SK-N-SH (cell line): Measurements from ENCODE around the gene PRKG1. TPM values are rescaled to one million over a fixed set of nuclear protein-coding genes. Genes with fewer than 3 reads are reported as not detected.
"Not testable (repeated sequence)": the region's sequence is repeated elsewhere in the genome, so short reads cannot be mapped to it uniquely, and the experiment has no call there.

Experiments
- CTCF ChIA-PET: fragments of 300-600, 350-600 bp; formaldehyde crosslinking; extraction: SDS; loops from one replicate; lab custom pipeline; 2021; lab: Yijun Ruan, JAX
- POLR2A ChIA-PET: fragments of 350-600 bp; sonication (Branson Sonifier 250); formaldehyde crosslinking; extraction: SDS; loops from one replicate; lab custom pipeline; 2020; ENCODE audit warnings: antibody characterized with exemption, inconsistent platforms; lab: Yijun Ruan, JAX
- DNase-seq: peaks from one replicate; pipeline ENCODE4 v3.0.0; 2012
- H2AFZ ChIP-seq: fragments of 200-600 bp; sonication (generic); 2 replicates; pipeline ENCODE4 v1.8.1; 2016; ENCODE audit warnings: antibody characterized with exemption, mild to moderate bottlenecking, low read depth
- H3F3A ChIP-seq: fragments of 200-600 bp; sonication (generic); replicated peaks from 2 replicates; pipeline ENCODE3; 2016; ENCODE audit warnings: antibody characterized with exemption, mild to moderate bottlenecking; ENCODE audit not compliant: insufficient read depth
- H3K27ac ChIP-seq, 2 experiments: fragments of 200-500 bp in 1 of 2; fragments of 200-600 bp in 1 of 2; sonication (Bioruptor generic) in 1 of 2; sonication (generic), shearing (Covaris generic) in 1 of 2; 2 replicates each; pipeline versions ENCODE4 v1.5.1 to v1.6.1; 2014 to 2016; ENCODE audit warnings: low read depth in 2 of 2, inconsistent platforms in 1 of 2, low read length in 1 of 2, mild to moderate bottlenecking in 1 of 2, mixed read lengths in 1 of 2
- H3K27me3 ChIP-seq: fragments of 200-600 bp; sonication (generic), shearing (Covaris generic); 2 replicates; pipeline ENCODE4 v1.6.1; 2016; ENCODE audit warnings: mixed run types; ENCODE audit not compliant: insufficient read depth
- H3K36me3 ChIP-seq, 2 experiments: fragments of 200-500 bp in 1 of 2; fragments of 200-600 bp in 1 of 2; sonication (Bioruptor generic) in 1 of 2; sonication (generic) in 1 of 2; replicated peaks in 1 of 2; 2 replicates each; pipeline versions ENCODE3 to v1.5.1; 2014 to 2016; ENCODE audit warnings: low read length in 1 of 2, mild to moderate bottlenecking in 1 of 2; ENCODE audit not compliant: insufficient read depth in 2 of 2, control insufficient read depth in 1 of 2
- H3K4me1 ChIP-seq, 2 experiments: fragments of 200-500 bp in 1 of 2; fragments of 200-600 bp in 1 of 2; sonication (Bioruptor generic) in 1 of 2; sonication (generic), shearing (Covaris generic) in 1 of 2; 2 replicates each; pipeline versions ENCODE4 v1.5.1 to v1.6.1; 2014 to 2016; ENCODE audit warnings: low read depth in 1 of 2, low read length in 1 of 2, mixed run types in 1 of 2; ENCODE audit not compliant: insufficient read depth in 2 of 2, control insufficient read depth in 1 of 2
- H3K4me2 ChIP-seq: fragments of 200-600 bp; sonication (generic), shearing (Covaris generic); 2 replicates; pipeline ENCODE4 v1.6.1; 2017; ENCODE audit warnings: mixed run types
- H3K4me3 ChIP-seq, 2 experiments: fragments of 200-500 bp in 1 of 2; fragments of 200-600 bp in 1 of 2; sonication (Bioruptor generic) in 1 of 2; sonication (generic), shearing (Covaris generic) in 1 of 2; 2 replicates each; pipeline versions ENCODE4 v1.5.1 to v1.8.1; 2014 to 2016; ENCODE audit warnings: low read depth in 2 of 2, inconsistent platforms in 1 of 2, low read length in 1 of 2, mild to moderate bottlenecking in 1 of 2, mixed read lengths in 1 of 2, moderate library complexity in 1 of 2
- H3K79me2 ChIP-seq: fragments of 200-600 bp; sonication (generic); 2 replicates; pipeline ENCODE4 v1.8.1; 2017; ENCODE audit warnings: mild to moderate bottlenecking; ENCODE audit not compliant: insufficient read depth
- H3K9ac ChIP-seq: fragments of 200-600 bp; sonication (generic); 2 replicates; pipeline ENCODE4 v1.6.1; 2017; ENCODE audit warnings: mixed run types
- H3K9me2 ChIP-seq: fragments of 200-600 bp; sonication (generic); 2 replicates; pipeline ENCODE4 v1.6.1; 2017; ENCODE audit warnings: mixed run types
- H3K9me3 ChIP-seq: fragments of 200-600 bp; sonication (generic); 2 replicates; pipeline ENCODE4 v1.6.1; 2017; ENCODE audit warnings: mixed run types, mild to moderate bottlenecking, moderate library complexity
- H4K20me1 ChIP-seq: fragments of 200-600 bp; sonication (generic); 2 replicates; pipeline ENCODE4 v1.6.1; 2017; ENCODE audit warnings: mild to moderate bottlenecking, mixed run types; ENCODE audit not compliant: insufficient read depth
- CHD2 ChIP-seq: fragments of 150-350 bp; IDR thresholded peaks from 2 replicates; pipeline ENCODE4 v1.6.1; 2018; ENCODE audit warnings: low read length; ENCODE audit not compliant: partially characterized antibody
- EP300 ChIP-seq, 2 experiments: IDR thresholded peaks; 2 replicates each; pipeline versions ENCODE4 v1.4.0 to v1.6.1; 2012; ENCODE audit warnings: borderline replicate concordance in 1 of 2, low read depth in 1 of 2, low read length in 1 of 2
- FOSL2 ChIP-seq: IDR thresholded peaks from 2 replicates; pipeline ENCODE4 v1.4.0; 2012; ENCODE audit warnings: low read depth, mild to moderate bottlenecking, moderate library complexity, borderline replicate concordance
- FOXM1 ChIP-seq: IDR thresholded peaks from 2 replicates; pipeline ENCODE4 v1.4.0; 2012; ENCODE audit warnings: low read depth, mild to moderate bottlenecking
- MEF2A ChIP-seq: IDR thresholded peaks from 2 replicates; pipeline ENCODE4 v1.4.0; 2012; ENCODE audit warnings: low read depth, borderline replicate concordance
- NRF1 ChIP-seq: IDR thresholded peaks from 2 replicates; pipeline ENCODE4 v1.6.1; 2012; ENCODE audit warnings: low read depth, mild to moderate bottlenecking, low read length
- RAD21 ChIP-seq: IDR thresholded peaks from 2 replicates; pipeline ENCODE4 v1.6.1; 2012; ENCODE audit warnings: mild to moderate bottlenecking, low read length
- RFX5 ChIP-seq: IDR thresholded peaks from 2 replicates; pipeline ENCODE4 v1.6.1; 2012; ENCODE audit warnings: mild to moderate bottlenecking, improper control_type of control experiment, low read length
- SIN3A ChIP-seq: IDR thresholded peaks from 2 replicates; pipeline ENCODE4 v1.6.1; 2012; ENCODE audit warnings: low read depth, mild to moderate bottlenecking, low read length, moderate library complexity, borderline replicate concordance
- SMC3 ChIP-seq: IDR thresholded peaks from 2 replicates; pipeline ENCODE4 v1.6.1; 2012; ENCODE audit warnings: low read depth, low read length, improper control_type of control experiment
- TCF12 ChIP-seq: IDR thresholded peaks from 2 replicates; pipeline ENCODE4 v1.4.0; 2012
- WGBS: methylation state at CpG from one replicate; pipeline ENCODE4 v1.1.6; 2017; ENCODE audit warnings: low lambda C conversion rate; 5-methylcytosine and 5-hydroxymethylcytosine counted together
- polyA plus RNA-seq, 3 experiments: library from polyadenylated mRNA; depleted of rRNA; stranded (reverse); fragments of >200 nt; gene quantifications; 2 replicates each; pipeline ENCODE4 v1.2.3, GENCODE V29; 2012
- TF ChIP-seq, protein P1 (sequence below): fragments of 150-350 bp; IDR thresholded peaks from 2 replicates; pipeline ENCODE4 v1.6.1; 2016; ENCODE audit warnings: mild to moderate bottlenecking, low read depth, low read length
- TF ChIP-seq, protein P2 (sequence below): IDR thresholded peaks from 2 replicates; pipeline ENCODE4 v1.6.1; 2012; ENCODE audit warnings: mild to moderate bottlenecking, low read depth, low read length, moderate library complexity
- TF ChIP-seq, protein P3 (sequence below): IDR thresholded peaks from 2 replicates; pipeline ENCODE4 v1.4.0; 2012; ENCODE audit warnings: low read depth, borderline replicate concordance
- TF ChIP-seq, protein P4 (sequence below): IDR thresholded peaks from 2 replicates; pipeline ENCODE4 v1.4.0; 2012; ENCODE audit warnings: low read depth
- TF ChIP-seq, protein P5 (sequence below): IDR thresholded peaks from 2 replicates; pipeline ENCODE4 v1.4.0; 2012; ENCODE audit warnings: low read depth, borderline replicate concordance

Gene PRKG1
- polyA plus RNA-seq, 1 of the 3 experiments (the other 2 are of a cell fraction), result 4.1 TPM

DNA sequence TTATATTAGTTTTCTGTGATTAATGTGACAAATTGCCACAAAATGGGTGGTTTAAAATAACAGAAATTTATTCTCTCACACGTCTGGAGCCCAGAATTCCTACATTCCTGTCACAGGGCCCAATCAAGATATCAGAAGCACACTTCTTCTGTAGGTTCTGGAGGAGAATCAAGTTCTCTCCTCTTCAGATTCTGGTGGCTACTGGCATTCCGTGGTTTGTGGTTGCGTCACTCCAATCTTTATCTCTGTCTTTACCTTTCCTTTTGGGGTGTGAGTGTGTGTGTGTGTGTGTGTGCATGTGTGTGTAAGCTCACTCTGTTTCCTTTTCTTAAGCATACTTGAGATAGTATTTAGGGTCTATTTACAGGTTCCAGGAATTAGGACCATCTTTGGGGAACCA is 1124.3 kb downstream of the PRKG1 start (continued):
- TF ChIP-seq FOXM1, result no peak

DNA sequence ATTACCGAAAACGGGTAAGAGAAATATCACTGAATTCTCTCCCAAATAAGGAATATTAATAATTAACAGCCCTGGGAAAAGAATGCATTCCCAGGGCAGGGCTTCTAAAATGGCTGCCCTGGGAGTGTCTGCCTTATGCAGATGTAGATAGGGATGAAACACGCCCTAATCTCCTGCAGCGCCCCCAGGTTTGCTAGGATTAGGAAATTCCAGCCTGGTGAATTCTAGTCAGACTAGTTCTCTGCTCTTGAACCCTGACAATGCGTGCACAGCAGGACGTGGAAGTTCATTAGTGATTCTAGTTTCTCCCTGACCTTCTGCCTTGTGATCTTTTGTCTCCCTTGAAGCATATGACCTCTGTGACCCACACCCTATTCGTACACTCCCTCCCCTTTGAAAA is 1130.6 kb downstream of the PRKG1 start:
- CTCF ChIA-PET, H3F3A ChIP-seq, H2AFZ ChIP-seq, H3K9ac ChIP-seq, H3K79me2 ChIP-seq, H3K4me3 ChIP-seq, H3K36me3 ChIP-seq, H3K27ac ChIP-seq, POLR2A ChIA-PET, H3K4me1 ChIP-seq, H4K20me1 ChIP-seq, DNase-seq, H3K4me2 ChIP-seq, H3K9me2 ChIP-seq, H3K27me3 ChIP-seq, H3K9me3 ChIP-seq: not testable (repeated sequence)
- 72% methylated on average over 7 of the region's 7 CpGs for WGBS

DNA sequence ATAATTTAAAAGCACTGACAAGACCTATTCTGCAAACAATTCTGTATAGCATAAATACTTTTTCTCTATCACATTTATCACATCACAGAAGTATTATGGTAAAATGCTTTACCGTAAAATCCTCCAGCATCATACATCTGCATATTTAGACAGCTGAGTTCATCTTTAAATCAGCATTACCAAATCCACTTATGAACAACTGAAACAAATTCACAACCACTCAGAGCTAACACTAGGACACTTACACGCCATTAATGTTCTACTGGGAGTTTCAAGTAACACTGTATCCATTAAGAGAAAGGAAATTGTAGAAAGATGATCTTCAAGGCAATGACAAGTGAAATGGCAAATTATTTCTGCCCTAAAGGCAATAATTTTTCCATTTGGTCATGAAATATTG is 1134.1 kb downstream of the PRKG1 start:
- ChIA-PET POLR2A (no interaction called here), CTCF (interaction anchor here (1.1 kb wide), 1 partner anchor 13 kb away, joined by 3 read pairs; no protein-coding TSS in a partner anchor)
- Histone ChIP-seq H3K4me1 (no peaks in the 10 kb centered on the region), H3F3A (no peaks in the 10 kb centered on the region), H3K9ac (no peak overlapping the region), H3K27me3 (no peaks in the 10 kb centered on the region), H3K4me2 (no peak overlapping the region), H3K79me2 (no peaks in the 10 kb centered on the region), H3K9me3 (no peaks in the 10 kb centered on the region), H4K20me1 (no peaks in the 10 kb centered on the region), H2AFZ (no peak overlapping the region), H3K36me3 (no peaks in the 10 kb centered on the region), H3K27ac (no peak overlapping the region), H3K4me3 (no peak overlapping the region), H3K9me2 (no peaks in the 10 kb centered on the region)
- WGBS, result 77% methylated on average over 2 of the region's 2 CpGs
- no peak for TF ChIP-seq FOSL2
- TF ChIP-seq, protein P1, sequence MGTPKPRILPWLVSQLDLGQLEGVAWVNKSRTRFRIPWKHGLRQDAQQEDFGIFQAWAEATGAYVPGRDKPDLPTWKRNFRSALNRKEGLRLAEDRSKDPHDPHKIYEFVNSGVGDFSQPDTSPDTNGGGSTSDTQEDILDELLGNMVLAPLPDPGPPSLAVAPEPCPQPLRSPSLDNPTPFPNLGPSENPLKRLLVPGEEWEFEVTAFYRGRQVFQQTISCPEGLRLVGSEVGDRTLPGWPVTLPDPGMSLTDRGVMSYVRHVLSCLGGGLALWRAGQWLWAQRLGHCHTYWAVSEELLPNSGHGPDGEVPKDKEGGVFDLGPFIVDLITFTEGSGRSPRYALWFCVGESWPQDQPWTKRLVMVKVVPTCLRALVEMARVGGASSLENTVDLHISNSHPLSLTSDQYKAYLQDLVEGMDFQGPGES, result no peak
- no peak for TF ChIP-seq TCF12
- TF ChIP-seq, protein P2, sequence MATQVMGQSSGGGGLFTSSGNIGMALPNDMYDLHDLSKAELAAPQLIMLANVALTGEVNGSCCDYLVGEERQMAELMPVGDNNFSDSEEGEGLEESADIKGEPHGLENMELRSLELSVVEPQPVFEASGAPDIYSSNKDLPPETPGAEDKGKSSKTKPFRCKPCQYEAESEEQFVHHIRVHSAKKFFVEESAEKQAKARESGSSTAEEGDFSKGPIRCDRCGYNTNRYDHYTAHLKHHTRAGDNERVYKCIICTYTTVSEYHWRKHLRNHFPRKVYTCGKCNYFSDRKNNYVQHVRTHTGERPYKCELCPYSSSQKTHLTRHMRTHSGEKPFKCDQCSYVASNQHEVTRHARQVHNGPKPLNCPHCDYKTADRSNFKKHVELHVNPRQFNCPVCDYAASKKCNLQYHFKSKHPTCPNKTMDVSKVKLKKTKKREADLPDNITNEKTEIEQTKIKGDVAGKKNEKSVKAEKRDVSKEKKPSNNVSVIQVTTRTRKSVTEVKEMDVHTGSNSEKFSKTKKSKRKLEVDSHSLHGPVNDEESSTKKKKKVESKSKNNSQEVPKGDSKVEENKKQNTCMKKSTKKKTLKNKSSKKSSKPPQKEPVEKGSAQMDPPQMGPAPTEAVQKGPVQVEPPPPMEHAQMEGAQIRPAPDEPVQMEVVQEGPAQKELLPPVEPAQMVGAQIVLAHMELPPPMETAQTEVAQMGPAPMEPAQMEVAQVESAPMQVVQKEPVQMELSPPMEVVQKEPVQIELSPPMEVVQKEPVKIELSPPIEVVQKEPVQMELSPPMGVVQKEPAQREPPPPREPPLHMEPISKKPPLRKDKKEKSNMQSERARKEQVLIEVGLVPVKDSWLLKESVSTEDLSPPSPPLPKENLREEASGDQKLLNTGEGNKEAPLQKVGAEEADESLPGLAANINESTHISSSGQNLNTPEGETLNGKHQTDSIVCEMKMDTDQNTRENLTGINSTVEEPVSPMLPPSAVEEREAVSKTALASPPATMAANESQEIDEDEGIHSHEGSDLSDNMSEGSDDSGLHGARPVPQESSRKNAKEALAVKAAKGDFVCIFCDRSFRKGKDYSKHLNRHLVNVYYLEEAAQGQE, result no peak
- TF ChIP-seq RAD21, result no peak
- no peak for TF ChIP-seq EP300 (IDR thresholded peaks at IDR 0.05; ENCODE audit: borderline replicate concordance in 1 of 2, low read depth in 1 of 2, low read length in 1 of 2)
- TF ChIP-seq MEF2A, result no peak
- TF ChIP-seq, protein P3, sequence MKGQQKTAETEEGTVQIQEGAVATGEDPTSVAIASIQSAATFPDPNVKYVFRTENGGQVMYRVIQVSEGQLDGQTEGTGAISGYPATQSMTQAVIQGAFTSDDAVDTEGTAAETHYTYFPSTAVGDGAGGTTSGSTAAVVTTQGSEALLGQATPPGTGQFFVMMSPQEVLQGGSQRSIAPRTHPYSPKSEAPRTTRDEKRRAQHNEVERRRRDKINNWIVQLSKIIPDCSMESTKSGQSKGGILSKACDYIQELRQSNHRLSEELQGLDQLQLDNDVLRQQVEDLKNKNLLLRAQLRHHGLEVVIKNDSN, result no peak
- TF ChIP-seq, protein P4, sequence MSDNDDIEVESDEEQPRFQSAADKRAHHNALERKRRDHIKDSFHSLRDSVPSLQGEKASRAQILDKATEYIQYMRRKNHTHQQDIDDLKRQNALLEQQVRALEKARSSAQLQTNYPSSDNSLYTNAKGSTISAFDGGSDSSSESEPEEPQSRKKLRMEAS, result no peak
- TF ChIP-seq NRF1, result no peak
- TF ChIP-seq SIN3A, result no peak
- no peak for TF ChIP-seq SMC3
- no peak for TF ChIP-seq CHD2
- no peak for TF ChIP-seq RFX5
- TF ChIP-seq, protein P5, sequence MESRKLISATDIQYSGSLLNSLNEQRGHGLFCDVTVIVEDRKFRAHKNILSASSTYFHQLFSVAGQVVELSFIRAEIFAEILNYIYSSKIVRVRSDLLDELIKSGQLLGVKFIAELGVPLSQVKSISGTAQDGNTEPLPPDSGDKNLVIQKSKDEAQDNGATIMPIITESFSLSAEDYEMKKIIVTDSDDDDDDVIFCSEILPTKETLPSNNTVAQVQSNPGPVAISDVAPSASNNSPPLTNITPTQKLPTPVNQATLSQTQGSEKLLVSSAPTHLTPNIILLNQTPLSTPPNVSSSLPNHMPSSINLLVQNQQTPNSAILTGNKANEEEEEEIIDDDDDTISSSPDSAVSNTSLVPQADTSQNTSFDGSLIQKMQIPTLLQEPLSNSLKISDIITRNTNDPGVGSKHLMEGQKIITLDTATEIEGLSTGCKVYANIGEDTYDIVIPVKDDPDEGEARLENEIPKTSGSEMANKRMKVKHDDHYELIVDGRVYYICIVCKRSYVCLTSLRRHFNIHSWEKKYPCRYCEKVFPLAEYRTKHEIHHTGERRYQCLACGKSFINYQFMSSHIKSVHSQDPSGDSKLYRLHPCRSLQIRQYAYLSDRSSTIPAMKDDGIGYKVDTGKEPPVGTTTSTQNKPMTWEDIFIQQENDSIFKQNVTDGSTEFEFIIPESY, result no peak
- no peak for DNase-seq
